Measurements from ENCODE around the gene NPC1. TPM values are rescaled to one million over a fixed set of nuclear protein-coding genes. Genes with fewer than 3 reads are reported as not detected.
"Not testable (repeated sequence)": the region's sequence is repeated elsewhere in the genome, so short reads cannot be mapped to it uniquely, and the experiment has no call there.

NPC1 gene
- total RNA-seq, 1 donor from 2014 or later = 143 TPM

- H3K9me3 ChIP-seq = no peaks in the 10 kb centered on the region
- no peak overlapping the region for H3K27ac ChIP-seq
- intact Hi-C loops (cut with DNase I) = no loop called here
- ATAC-seq (peak; percentile 62), DNase-seq (no peak)
- H3K27me3 ChIP-seq = no peaks in the 10 kb centered on the region
- no peak for TF ChIP-seq CTCF (IDR thresholded peaks at IDR 0.05)
- H3K4me1 ChIP-seq = peaks cover 47% of the 10 kb centered on the region
- peaks cover 18% of the 10 kb centered on the region for H3K36me3 ChIP-seq
- H3K4me3 ChIP-seq = no peak overlapping the region
These were observed 7.2 kb downstream of the NPC1 start for GRCh38 chr18:23578891-23579653.

- H3K4me1 ChIP-seq = peaks cover 47% of the 10 kb centered on the region
- no peak for DNase-seq
These were observed 8.1 kb downstream of the NPC1 start for GRCh38 chr18:23578067-23578701.

GRCh38 chr18:23577521-23577920, 8.8 kb downstream of the NPC1 start:
- Histone ChIP-seq H3K4me1 (peaks cover 51% of the 10 kb centered on the region), H3K36me3 (peaks cover 27% of the 10 kb centered on the region)
- DNase-seq; H3K27me3 ChIP-seq; H3K4me3 ChIP-seq; ATAC-seq; H3K9me3 ChIP-seq; intact Hi-C loops (cut with DNase I); H3K27ac ChIP-seq: not testable (repeated sequence)

More at GRCh38 chr18:23578067-23578701, 8.1 kb downstream of the NPC1 start:
- H3K4me3 ChIP-seq = no peak overlapping the region
- no peak overlapping the region for H3K27ac ChIP-seq
- TF ChIP-seq CTCF (IDR thresholded peaks at IDR 0.05) = no peak
- no peaks in the 10 kb centered on the region for H3K9me3 ChIP-seq
- peaks cover 20% of the 10 kb centered on the region for H3K36me3 ChIP-seq
- ATAC-seq = no peak
- intact Hi-C loops (cut with DNase I) = no loop called here
- H3K27me3 ChIP-seq = no peaks in the 10 kb centered on the region

GRCh38 chr18:23575309-23575651, 11.0 kb downstream of the NPC1 start:
- TF ChIP-seq CTCF (IDR thresholded peaks at IDR 0.05) = no peak
- intact Hi-C loops (cut with DNase I) = no loop called here
- Histone ChIP-seq H3K27ac (peak overlapping the region; percentile 81), H3K9me3 (no peaks in the 10 kb centered on the region), H3K4me3 (no peak overlapping the region), H3K4me1 (peaks cover 48% of the 10 kb centered on the region), H3K36me3 (peaks cover 47% of the 10 kb centered on the region), H3K27me3 (no peaks in the 10 kb centered on the region)
- DNase-seq (no peak), ATAC-seq (peak; percentile 23)

GRCh38 chr18:23574611-23575308, 11.5 kb downstream of the NPC1 start:
- peak overlapping the region; percentile 81 for H3K27ac ChIP-seq
- peaks cover 52% of the 10 kb centered on the region for H3K36me3 ChIP-seq
- DNase-seq = no peak
- no peak for ATAC-seq
- intact Hi-C loops (cut with DNase I) = no loop called here
- no peaks in the 10 kb centered on the region for H3K27me3 ChIP-seq
- peaks cover 43% of the 10 kb centered on the region for H3K4me1 ChIP-seq
- no peak for TF ChIP-seq CTCF (IDR thresholded peaks at IDR 0.05)
- no peaks in the 10 kb centered on the region for H3K9me3 ChIP-seq
- no peak overlapping the region for H3K4me3 ChIP-seq

Data from upper lobe of right lung (tissue), 1 donor.